K562 (cell line): ENCODE measurements around the gene LHB. TPM values are rescaled to one million over a fixed set of nuclear protein-coding genes. Genes with fewer than 3 reads are reported as not detected.

Source experiments
- ATAC-seq: fragments of 200-7000 bp; cut with Tn5 transposase; 3 replicates; pipeline ENCODE4 v1.9.1; 2020; ENCODE audit warnings: moderate library complexity
- BruUV-seq: library from RNA; stranded (reverse); fragments of 400-500 nt; replicated peaks from 2 replicates; lab custom pipeline; 2021; lab: Mats Ljungman, UMichigan
- CTCF ChIA-PET: fragments of 300-600 bp; formaldehyde crosslinking; extraction: SDS; loops from one replicate; lab custom pipeline; 2021; ENCODE audit warnings: low intra/inter-chr PET ratio; lab: Yijun Ruan, JAX
- POLR2A ChIA-PET: fragments of 300-600, 350-650 bp; sonication (Branson Sonifier 250); formaldehyde crosslinking; extraction: SDS; loops from one replicate; lab custom pipeline; 2021; ENCODE audit warnings: antibody characterized with exemption, inconsistent platforms; lab: Yijun Ruan, JAX
- DNase-seq, 4 experiments: peaks; one replicate each; pipeline versions ENCODE4 v3.0.0 to v3.0.0-alpha.2; 2011 to 2018; ENCODE audit warnings: low spot score in 3 of 4, mixed read lengths in 3 of 4; ENCODE audit errors: extremely low read depth in 1 of 4
- FAIRE-seq: peaks from 2 replicates; lab custom pipeline; 2011; peaks lifted over from hg19 to GRCh38; lab: Jason Lieb, UNC
- H2AFZ ChIP-seq: 2 replicates; pipeline ENCODE4 v1.6.0; 2011; ENCODE audit warnings: low read depth, low read length, control low read depth, inconsistent platforms
- H3K27ac ChIP-seq: fragments of 200-600 bp; 3 replicates; pipeline ENCODE4 v1.8.0; 2011; ENCODE audit warnings: low read depth, mild to moderate bottlenecking, control low read depth, inconsistent platforms, low read length, moderate library complexity, mixed read lengths; ENCODE audit errors: extremely low read depth
- H3K27me3 ChIP-seq, 2 experiments: fragments of 300-600 bp in 1 of 2; 2 replicates in 1 of 2; 3 replicates in 1 of 2; pipeline versions ENCODE4 v1.6.0 to v1.8.0; 2011; ENCODE audit warnings: inconsistent platforms in 2 of 2, low read length in 2 of 2, mild to moderate bottlenecking in 1 of 2, mixed read lengths in 1 of 2, moderate library complexity in 1 of 2; ENCODE audit not compliant: control insufficient read depth in 2 of 2, insufficient read depth in 2 of 2
- H3K36me3 ChIP-seq: fragments of 300-600 bp; 3 replicates; pipeline ENCODE4 v1.8.0; 2011; ENCODE audit warnings: mild to moderate bottlenecking, low read length, inconsistent platforms; ENCODE audit not compliant: control insufficient read depth, insufficient read depth
- H3K4me1 ChIP-seq, 2 experiments: fragments of 200-600 bp in 1 of 2; replicated peaks in 1 of 2; 2 replicates in 1 of 2; 3 replicates in 1 of 2; pipeline versions ENCODE4 v1.5.1 to v1.8.0; 2011; ENCODE audit warnings: inconsistent platforms in 2 of 2, low read length in 2 of 2, mild to moderate bottlenecking in 1 of 2, mixed read lengths in 1 of 2, moderate library complexity in 1 of 2; ENCODE audit not compliant: control insufficient read depth in 2 of 2, insufficient read depth in 2 of 2
- H3K4me2 ChIP-seq: 2 replicates; pipeline ENCODE4 v1.6.1; 2011; ENCODE audit warnings: low read length, control low read depth, inconsistent platforms, mixed read lengths; ENCODE audit not compliant: insufficient read depth
- H3K4me3 ChIP-seq: fragments of 200-600 bp; sonication (generic), shearing (Covaris generic); 2 replicates; pipeline ENCODE4 v1.5.1; 2016; ENCODE audit warnings: control low read depth, inconsistent platforms
- H3K79me2 ChIP-seq: fragments of 200-600 bp; 3 replicates; pipeline ENCODE4 v1.8.0; 2011; ENCODE audit warnings: low read length, inconsistent platforms; ENCODE audit not compliant: control insufficient read depth, insufficient read depth
- H3K9ac ChIP-seq, 2 experiments: 2 replicates each; pipeline versions ENCODE4 v1.6.0 to v1.6.1; 2011; ENCODE audit warnings: low read depth in 2 of 2, low read length in 2 of 2, control low read depth in 1 of 2, inconsistent platforms in 1 of 2, mild to moderate bottlenecking in 1 of 2, mixed read lengths in 1 of 2; ENCODE audit not compliant: insufficient read depth in 1 of 2
- H3K9me1 ChIP-seq: one replicate; pipeline ENCODE4 v1.6.0; 2011; ENCODE audit warnings: inconsistent platforms, mild to moderate bottlenecking, low read length, moderate library complexity; ENCODE audit not compliant: control insufficient read depth, insufficient read depth
- H3K9me3 ChIP-seq: replicated peaks from 2 replicates; pipeline ENCODE4 v1.5.1; 2011; ENCODE audit warnings: low read depth, low read length, inconsistent platforms; ENCODE audit not compliant: control insufficient read depth, insufficient read depth
- H4K20me1 ChIP-seq: replicated peaks from 2 replicates; pipeline ENCODE4 v1.6.1; 2011; ENCODE audit warnings: low read length, inconsistent platforms, mixed read lengths; ENCODE audit not compliant: control insufficient read depth, insufficient read depth
- FIP1L1 ChIP-seq: fragments of 200-400 bp; formaldehyde crosslinking; IDR thresholded peaks from 2 replicates; pipeline ENCODE4 v1.6.1; 2018; ENCODE audit warnings: mild to moderate bottlenecking, low read depth, low read length; ENCODE audit not compliant: poor library complexity, severe bottlenecking
- WGBS: fragments of 100-300 bp; shearing (Covaris generic); methylation state at CpG from one replicate; pipeline ENCODE4 v1.1.6; 2016; ENCODE audit warnings: low coverage, mixed read lengths; ENCODE audit not compliant: insufficient coverage; ENCODE audit errors: missing lambda C conversion rate; 5-methylcytosine and 5-hydroxymethylcytosine counted together
- in situ Hi-C: fragments of 300-500 bp; cut with MboI; formaldehyde crosslinking; loops from 4 replicates; pipeline ENCODE4 v1.15.0; 2018; ENCODE audit warnings: inconsistent platforms, mixed read lengths
- intact Hi-C: fragments of 100-400 bp; cut with micrococcal nuclease; formaldehyde crosslinking; loops from 2 replicates; pipeline ENCODE4 v1.14.2; 2022
- polyA plus RNA-seq, 8 experiments: library from polyadenylated mRNA; depleted of rRNA in 4 of 8; stranded (reverse) in 5 of 8; unstranded in 3 of 8; fragments of >200 nt; fragmentation: Nextera tagmentation in 2 of 8; fragmentation: Illumina TruSeq in 1 of 8; extraction: Ambion mirVana in 2 of 8; extraction: Trizol in 1 of 8; gene quantifications; 2 replicates each; pipeline versions ENCODE4 v1.2.1 to v1.2.3, GENCODE V29; 2011 to 2014; ENCODE audit warnings: inconsistent platforms in 1 of 8, missing spikeins in 1 of 8
- total RNA-seq, 7 experiments: library from RNA; depleted of rRNA in 6 of 7; stranded (reverse); fragments of >200 nt in 6 of 7; fragmentation: Illumina TruSeq in 2 of 7; extraction: Trizol in 2 of 7; gene quantifications; 2 replicates each; pipeline versions ENCODE4 v1.2.1 to v1.2.3, GENCODE V29; 2011 to 2021; ENCODE audit warnings: low replicate concordance in 1 of 7
- TF ChIP-seq, protein P1 (sequence below): sonication (generic); formaldehyde crosslinking; IDR thresholded peaks from 2 replicates; pipeline ENCODE4 v1.8.0; 2022; ENCODE audit warnings: missing genetic modification reagents, mild to moderate bottlenecking, moderate library complexity, borderline replicate concordance

LHB gene
- total and polyA plus RNA-seq, 9 of the 15 experiments (the other 6 are each of a cell fraction or from before 2014, with no cell fraction given): 0.54 TPM; not detected in 8

DNA sequence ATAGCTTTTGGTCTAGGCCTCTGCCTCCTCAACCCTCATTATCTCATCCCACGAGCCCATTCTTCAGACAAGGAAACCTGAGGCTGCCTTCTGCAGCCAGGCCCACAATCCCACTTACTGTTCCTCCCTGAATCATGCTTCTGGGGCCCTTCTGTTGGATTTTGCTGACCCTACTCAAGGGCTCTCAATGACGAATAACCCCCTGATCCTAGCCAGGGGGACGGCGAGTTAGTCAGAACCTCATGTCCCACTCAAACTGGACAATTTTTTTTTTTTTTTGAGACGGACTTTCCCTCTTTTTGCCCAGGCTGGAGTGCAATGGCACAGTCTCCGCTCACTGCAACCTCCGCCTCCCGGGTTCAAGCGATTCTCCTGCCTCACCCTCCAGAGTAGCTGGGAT lies 5.2 kb upstream of the LHB start:
- Histone ChIP-seq H3K27me3 (no peaks in the 10 kb centered on the region), H3K9me3 (no peaks in the 10 kb centered on the region), H3K9ac (no peak overlapping the region), H3K27ac (no peak overlapping the region), H4K20me1 (peaks cover 6% of the 10 kb centered on the region; the same call in 1 of the 2 replicates), H3K36me3 (peaks cover under 1% of the 10 kb centered on the region; the same call in 1 of the 3 replicates), H3K4me2 (no peak overlapping the region), H3K4me1 (peaks cover 21 to 41% of the 10 kb centered on the region in 2 experiments; a peak in 4 of 5 replicates), H2AFZ (no peak overlapping the region), H3K79me2 (no peaks in the 10 kb centered on the region), H3K9me1 (peaks cover 5% of the 10 kb centered on the region), H3K4me3 (no peak overlapping the region)
- POLR2A ChIA-PET: no interaction called here
- TF ChIP-seq, protein P1, sequence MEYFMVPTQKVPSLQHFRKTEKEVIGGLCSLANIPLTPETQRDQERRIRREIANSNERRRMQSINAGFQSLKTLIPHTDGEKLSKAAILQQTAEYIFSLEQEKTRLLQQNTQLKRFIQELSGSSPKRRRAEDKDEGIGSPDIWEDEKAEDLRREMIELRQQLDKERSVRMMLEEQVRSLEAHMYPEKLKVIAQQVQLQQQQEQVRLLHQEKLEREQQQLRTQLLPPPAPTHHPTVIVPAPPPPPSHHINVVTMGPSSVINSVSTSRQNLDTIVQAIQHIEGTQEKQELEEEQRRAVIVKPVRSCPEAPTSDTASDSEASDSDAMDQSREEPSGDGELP (CRISPR knock-in tag): 0 out of 2 replicates have a peak, but pooled peaks have one; percentile 12
- no peak for TF ChIP-seq FIP1L1
- FAIRE-seq: no peak
- intact Hi-C loops: no loop called here
- WGBS: 46% methylated on average over 9 of the region's 9 CpGs
- no peak for DNase-seq
- in situ Hi-C loops: no loop called here
- no TSS peak for BruUV-seq
- CTCF ChIA-PET: no interaction called here
- ATAC-seq: no peak
